Mucosa of descending colon (tissue), 3 donors: ENCODE measurements around the gene IPO11. TPM values are rescaled to one million over a fixed set of nuclear protein-coding genes. Genes with fewer than 3 reads are reported as not detected.
"Not testable (repeated sequence)": the region's sequence is repeated elsewhere in the genome, so short reads cannot be mapped to it uniquely, and the experiment has no call there.

Experiments
- ATAC-seq: fragments of 200-7000 bp; cut with Tn5 transposase; one replicate; pipeline ENCODE4 v1.9.1; 2020; ENCODE audit warnings: mild to moderate bottlenecking, moderate library complexity
- DNase-seq, 3 donors: peaks; one replicate each; pipeline ENCODE4 v3.0.0-alpha.2; 2020
- H3K36me3 ChIP-seq: fragments of 200-600 bp; one replicate; pipeline ENCODE4 v1.8.0; 2021; ENCODE audit warnings: low read depth, mild to moderate bottlenecking
- H3K4me1 ChIP-seq: fragments of 200-600 bp; one replicate; pipeline ENCODE4 v1.8.0; 2021; ENCODE audit warnings: low read depth, mild to moderate bottlenecking
- H3K4me3 ChIP-seq: fragments of 200-600 bp; one replicate; pipeline ENCODE4 v1.8.0; 2021; ENCODE audit warnings: mild to moderate bottlenecking
- H3K9me3 ChIP-seq: fragments of 200-600 bp; one replicate; pipeline ENCODE4 v1.8.0; 2021; ENCODE audit warnings: mild to moderate bottlenecking
- CTCF ChIP-seq: fragments of 200-600 bp; IDR thresholded peaks from one replicate; pipeline ENCODE4 v1.8.0; 2022; ENCODE audit warnings: antibody characterized with exemption, mild to moderate bottlenecking
- intact Hi-C, 2 donors: fragments of 100-400 bp; cut with DNase I in 1 of 2; cut with micrococcal nuclease in 1 of 2; formaldehyde crosslinking; loops; one replicate each; pipeline versions ENCODE4 v1.11.0 to v1.11.1; 2022; cut with DNase I, micrococcal nuclease
- total RNA-seq, 3 donors: library from RNA; stranded (reverse); fragmentation: NEBNext Ultra II Directional in 2 of 3; extraction: Animal tissue kit (Norgen Biotek cat#: 25700) in 2 of 3; gene quantifications; one replicate each; pipeline versions ENCODE4 v1.2.1 to v1.2.4, GENCODE V29; 2021 to 2023
- donor health status: DM: no; HTN: no; CAD: no; lungs with moderate emphysema.
- donor health status: DM: no; HTN: no; CAD: no.
- donor health status: DM: no; HTN: yes; CAD: no.

The IPO11 gene
- total RNA-seq, 3 donors from 2014 or later, result 17.6 to 21.9 (median 18.5) TPM

- Histone ChIP-seq H3K9me3 (no peaks in the 10 kb centered on the region), H3K4me3 (no peak overlapping the region), H3K4me1 (no peaks in the 10 kb centered on the region), H3K36me3 (no peaks in the 10 kb centered on the region)
- ATAC-seq (no peak), DNase-seq (no peak)
- intact Hi-C loops, result no loop called here
- no peak for TF ChIP-seq CTCF
These were observed 237.6 kb downstream of the IPO11 start for GRCh38 chr5:62650197-62650596.

- TF ChIP-seq CTCF, result no peak
- intact Hi-C loops, result no loop called here
- ATAC-seq (no peak), DNase-seq (no peak)
- Histone ChIP-seq H3K36me3 (no peaks in the 10 kb centered on the region), H3K4me1 (no peaks in the 10 kb centered on the region), H3K9me3 (no peaks in the 10 kb centered on the region), H3K4me3 (no peak overlapping the region)
These were observed 239.7 kb downstream of the IPO11 start for GRCh38 chr5:62652225-62652624.

DNA sequence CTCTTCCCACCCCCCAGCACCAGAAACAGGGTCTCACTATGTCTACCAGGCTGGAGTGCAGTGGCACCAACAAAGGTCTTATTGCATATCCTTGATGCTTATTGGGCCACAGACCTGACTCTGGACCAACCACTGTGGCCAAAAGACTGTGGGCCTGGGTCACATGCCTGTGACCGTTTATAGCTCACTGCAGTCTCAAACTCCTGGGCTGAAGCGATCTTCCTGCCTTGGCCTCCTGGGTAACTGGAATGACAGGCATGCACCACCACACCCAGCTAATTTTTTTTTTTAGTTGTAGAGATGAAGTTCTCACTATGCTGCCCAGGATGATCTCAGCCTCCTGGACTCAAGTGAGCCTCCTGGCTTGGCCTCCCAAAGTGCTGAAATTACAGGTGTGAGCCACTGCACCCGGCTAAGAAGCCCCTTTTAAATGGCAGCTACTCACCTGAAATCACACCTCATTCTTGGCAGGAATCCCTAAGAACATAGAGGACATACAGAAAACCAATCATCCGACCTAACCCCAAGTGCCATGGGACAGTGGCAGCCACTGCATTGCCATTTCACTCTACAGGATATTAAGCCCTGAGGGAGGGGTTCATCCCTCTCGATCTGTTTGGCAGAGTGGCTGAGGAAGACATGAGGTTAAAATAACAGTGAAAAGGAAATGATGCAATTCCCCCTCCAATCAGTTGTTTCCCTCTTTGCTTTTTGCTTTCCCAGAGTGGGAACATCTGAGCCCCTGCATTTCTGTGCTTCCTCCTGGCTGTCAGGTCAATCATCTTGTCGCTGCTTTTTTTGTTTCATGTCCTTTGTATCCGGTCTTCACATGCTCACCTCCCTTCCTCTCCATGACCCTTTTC is 240.7 kb downstream of the IPO11 start:
- DNase-seq, result no peak
- no peak for ATAC-seq
- Histone ChIP-seq H3K36me3 (no peaks in the 10 kb centered on the region), H3K4me1 (no peaks in the 10 kb centered on the region), H3K9me3 (no peaks in the 10 kb centered on the region), H3K4me3 (no peak overlapping the region)
- no peak for TF ChIP-seq CTCF
- intact Hi-C loops, result no loop called here

DNA sequence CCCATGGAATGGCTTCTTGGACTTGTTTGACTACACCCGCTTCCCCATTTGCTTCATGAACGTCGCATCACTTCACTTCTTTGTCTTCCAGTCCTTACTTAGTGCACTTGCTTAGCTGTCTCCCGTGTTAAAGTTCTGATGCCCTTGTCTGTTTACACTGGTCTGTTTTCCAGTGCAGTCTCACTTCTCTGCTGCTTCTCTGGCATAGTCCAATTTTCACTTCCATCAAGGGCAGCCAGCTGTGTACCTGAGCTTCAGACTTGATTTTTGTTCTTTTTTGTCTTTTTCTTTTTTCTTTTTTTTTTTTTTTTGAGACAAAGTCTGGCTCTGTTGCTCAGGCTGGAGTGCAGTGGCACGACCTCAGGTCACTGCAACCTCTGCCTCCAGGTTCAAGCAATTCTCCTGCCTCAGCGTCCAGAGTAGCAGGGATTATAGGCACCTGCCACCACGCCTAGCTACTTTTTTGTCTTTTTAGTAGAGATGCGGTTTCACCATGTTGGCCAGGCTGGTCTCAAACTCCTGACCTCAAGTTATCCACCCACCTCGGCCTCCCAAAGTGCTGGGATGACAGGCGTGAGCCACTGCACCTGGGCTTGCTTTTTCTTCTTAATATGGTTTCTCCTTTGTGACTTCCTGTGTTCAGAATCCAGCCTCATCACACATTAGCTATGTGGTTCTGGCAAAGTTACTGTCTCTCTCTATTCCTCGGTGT is 241.5 kb downstream of the IPO11 start:
- Histone ChIP-seq H3K4me3 (no peak overlapping the region), H3K9me3 (no peaks in the 10 kb centered on the region), H3K4me1 (no peaks in the 10 kb centered on the region), H3K36me3 (no peaks in the 10 kb centered on the region)
- TF ChIP-seq CTCF, result no peak
- no peak for DNase-seq
- ATAC-seq, result no peak
- intact Hi-C loops, result no loop called here

DNA sequence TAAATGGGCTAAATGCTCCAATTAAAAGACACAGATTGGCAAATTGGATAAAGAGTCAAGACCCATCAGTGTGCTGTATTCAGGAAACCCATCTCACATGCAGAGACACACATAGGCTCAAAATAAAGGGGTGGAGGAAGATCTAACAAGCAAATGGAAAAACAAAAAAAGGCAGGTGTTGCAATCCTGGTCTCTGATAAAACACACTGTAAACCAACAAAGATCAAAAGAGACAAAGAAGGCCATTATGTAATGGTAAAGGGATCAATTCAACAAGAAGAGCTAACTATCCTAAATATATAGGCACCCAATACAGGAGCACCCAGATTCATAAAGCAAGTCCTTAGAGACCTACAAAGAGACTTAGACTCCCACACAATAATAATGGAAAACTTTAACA is 245.2 kb downstream of the IPO11 start:
- ATAC-seq, DNase-seq, H3K9me3 ChIP-seq, H3K36me3 ChIP-seq, H3K4me1 ChIP-seq, H3K4me3 ChIP-seq, intact Hi-C loops: not testable (repeated sequence)

DNA sequence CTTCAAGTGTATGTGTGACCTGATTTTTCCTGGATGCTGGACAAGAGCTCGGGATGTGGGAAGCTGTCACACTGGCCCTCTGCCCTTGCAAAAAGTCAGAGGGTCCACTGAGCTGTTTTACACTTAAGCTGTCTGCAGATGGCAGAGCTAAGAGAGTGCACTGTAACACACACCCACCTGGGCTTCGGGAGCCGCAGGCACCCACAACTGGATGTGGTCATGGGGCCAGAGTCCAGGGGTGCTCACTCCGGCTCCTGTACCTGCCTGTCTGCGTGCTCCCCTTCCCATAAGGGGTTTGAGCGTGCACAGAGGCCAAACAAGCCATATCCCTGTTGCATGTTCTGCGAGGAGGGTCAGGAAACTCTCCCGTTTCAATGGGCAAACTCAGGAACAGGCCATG is 248.6 kb downstream of the IPO11 start:
- H3K9me3 ChIP-seq, result no peaks in the 10 kb centered on the region
- H3K4me1 ChIP-seq, result no peaks in the 10 kb centered on the region
- intact Hi-C loops, result no loop called here
- H3K36me3 ChIP-seq, result no peaks in the 10 kb centered on the region
- no peak for ATAC-seq
- DNase-seq, result no peak
- no peak for TF ChIP-seq CTCF
- H3K4me3 ChIP-seq, result no peak overlapping the region
